ENCODE measurements around the gene ADM5.

The ADM5 gene

DNA sequence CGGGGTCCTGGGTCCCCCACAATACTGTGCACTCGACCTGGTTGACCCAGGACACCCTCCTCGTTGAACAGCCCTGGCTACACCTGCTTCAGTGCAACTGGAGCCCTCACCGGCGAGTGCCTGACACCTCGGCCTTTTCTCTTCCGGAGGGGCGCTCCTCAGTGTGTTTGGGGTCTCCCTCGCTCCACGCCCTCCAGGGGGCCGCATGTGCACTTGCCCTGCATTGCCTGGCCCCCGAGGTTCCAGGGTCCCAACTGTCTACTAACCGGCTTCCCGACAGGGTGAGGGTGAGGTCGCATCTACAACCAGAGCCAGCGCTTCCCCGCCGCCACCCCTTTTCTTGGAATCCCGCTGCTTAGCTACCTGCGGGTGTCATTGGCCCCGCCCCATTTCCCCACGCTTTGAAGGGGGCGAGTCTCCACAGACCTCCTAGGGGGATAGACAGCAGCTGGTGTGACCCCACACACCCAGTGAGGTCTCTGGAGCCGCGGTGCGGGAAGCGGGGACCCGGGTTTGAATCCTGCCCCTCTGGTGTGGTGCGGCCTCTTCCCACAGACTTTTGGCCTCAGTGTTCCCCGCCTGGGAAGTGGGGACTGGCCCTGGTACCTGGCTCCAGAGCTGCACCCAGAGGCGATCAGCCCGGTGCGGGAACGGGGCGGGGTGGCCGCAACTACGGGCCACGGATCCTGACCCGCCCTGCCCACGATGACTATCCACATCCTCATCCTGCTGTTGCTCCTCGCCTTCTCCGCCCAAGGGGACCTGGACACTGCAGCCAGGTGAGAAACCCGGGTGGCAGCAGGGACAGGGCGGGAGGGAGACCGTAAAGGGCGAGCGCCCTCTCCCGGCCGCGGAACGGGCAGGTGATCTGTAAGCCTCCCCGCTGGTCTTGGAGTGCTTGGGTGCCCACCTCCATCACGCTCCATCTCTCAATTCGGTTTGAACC lies at the start of gene ADM5:
TSS of gene ADM5 (plus strand) at position 462 of the 946 bp plus-strand sequence. CDS start at position 706, 244 bp downstream.
- no peak for DNase-seq (ENCODE audit: low read depth in 2 of 2)

DNA sequence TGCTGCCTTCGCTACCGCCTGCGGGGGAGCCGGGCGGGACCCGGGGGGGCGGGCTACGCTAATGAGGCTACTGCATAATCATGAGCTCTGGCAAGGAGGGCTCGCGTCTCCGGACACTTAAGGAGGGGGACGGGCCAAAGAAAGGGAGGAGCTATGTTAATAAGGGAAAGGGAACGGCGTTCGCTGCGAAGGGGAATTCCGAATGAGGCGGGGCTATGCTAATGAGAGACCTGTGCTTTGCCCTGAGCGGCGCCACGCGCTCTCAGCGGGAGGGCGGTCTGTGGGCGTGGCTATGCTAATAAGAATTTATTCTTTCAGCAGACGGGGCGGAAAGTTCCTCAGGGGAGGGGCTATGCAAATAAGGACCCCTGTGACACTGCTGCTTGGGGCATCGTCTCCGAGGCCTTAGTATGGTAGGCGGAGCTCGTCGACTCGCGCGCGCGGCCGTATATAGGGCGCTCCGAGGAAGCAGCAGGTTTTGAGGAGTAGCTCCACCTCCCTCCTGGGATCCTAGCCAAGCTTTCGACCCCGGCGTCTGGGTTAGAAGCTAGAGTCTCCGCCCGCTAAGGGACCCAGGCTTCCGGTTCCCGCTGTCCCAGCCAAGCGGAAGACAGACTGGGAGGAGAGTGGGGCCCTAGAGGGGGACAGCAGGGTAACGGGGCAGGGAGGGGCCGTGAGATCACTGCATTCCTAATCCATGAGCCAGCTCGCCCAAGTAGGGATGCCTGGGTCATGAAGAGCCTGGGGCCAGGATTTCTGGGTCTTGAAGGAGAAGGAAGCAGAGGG lies 49.1 kb upstream of the ADM5 start, which contains the start of gene RRAS:
TSS of gene RRAS (minus strand) at position 31 of the 786 bp plus-strand sequence. CDS start 45 bp downstream, outside the sequence.
- DNase-seq (ENCODE audit: low read depth in 2 of 2), result peak; percentile 100

- DNase-seq (ENCODE audit: low read depth in 2 of 2), result peak; percentile 98
Measured at GRCh38 chr19:49641688-49642491, 47.5 kb upstream of the ADM5 start, which contains the start of gene SCAF1. Gene SCAF1 (plus strand): TSS chr19:49642209. CDS start chr19:49645027, 2,818 bp downstream.

- no peak for DNase-seq (ENCODE audit: low read depth in 2 of 2)
Measured at GRCh38 chr19:49642492-49643035, 46.8 kb upstream of the ADM5 start.

DNA sequence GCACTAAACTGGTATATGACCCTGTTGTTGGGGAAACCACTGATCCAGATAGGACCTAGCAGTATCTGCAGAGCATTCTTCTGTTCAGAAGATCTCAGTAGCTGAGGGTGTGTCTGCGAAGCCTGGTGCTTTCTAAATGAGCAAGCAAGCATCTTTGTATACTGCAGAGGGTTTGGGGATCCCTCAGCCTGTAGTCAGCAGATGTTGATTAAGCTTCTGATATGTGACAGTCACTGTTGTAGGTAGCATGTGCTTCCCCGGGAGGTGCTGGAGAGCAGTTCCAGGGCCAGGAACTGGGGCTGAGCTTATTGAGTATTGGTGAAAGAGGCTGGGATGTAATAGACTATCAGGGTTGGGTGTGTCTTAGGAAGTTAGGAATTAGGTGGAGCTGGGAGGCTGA lies 45.9 kb upstream of the ADM5 start:
- no peak for DNase-seq (ENCODE audit: low read depth in 2 of 2)

GRCh38 chr19:49645592-49645991 lies 43.8 kb upstream of the ADM5 start:
- no peak for DNase-seq (ENCODE audit: low read depth in 2 of 2)

DNA sequence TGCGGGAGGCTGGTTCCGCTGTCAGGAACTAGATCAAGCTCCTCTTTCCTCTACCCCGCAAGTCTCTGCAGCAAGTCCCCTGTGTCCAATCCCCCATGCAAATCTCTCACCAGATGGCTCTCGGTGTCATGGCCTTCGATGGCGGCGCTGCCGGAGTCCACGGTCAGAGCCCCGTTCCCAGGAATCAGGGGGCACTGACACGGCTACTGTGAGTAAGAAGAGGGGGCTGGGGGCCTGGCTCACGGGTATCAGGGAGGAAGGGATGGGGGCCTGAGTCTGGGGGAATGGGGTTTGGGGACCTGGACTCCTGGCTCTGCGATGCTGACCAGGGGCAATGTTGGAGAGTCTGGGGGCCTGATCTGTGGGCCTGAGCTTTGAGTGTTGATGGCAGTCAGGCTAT lies 43.4 kb upstream of the ADM5 start:
- no peak for DNase-seq (ENCODE audit: low read depth in 2 of 2)

DNA sequence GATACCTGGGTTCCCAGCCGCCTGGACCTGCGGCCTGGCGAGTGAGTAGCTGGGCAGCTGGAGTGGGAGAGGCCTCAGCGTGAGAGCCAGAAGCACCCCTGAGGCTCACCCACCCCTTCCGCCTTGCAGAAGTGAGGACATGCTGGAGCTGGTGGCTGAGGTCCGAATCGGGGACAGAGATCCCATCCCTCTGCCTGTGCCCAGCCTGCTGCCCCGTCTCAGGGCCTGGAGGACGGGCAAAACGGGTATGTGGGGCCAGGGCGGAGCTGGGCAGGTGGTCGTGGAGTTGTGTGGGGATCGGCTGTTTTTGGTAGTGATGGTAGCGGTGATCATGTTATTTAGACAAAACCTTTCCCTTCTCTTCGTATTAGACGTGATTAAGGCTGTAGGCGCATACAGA lies 42.8 kb upstream of the ADM5 start:
- DNase-seq (ENCODE audit: low read depth in 2 of 2), result no peak

GRCh38 chr19:49651029-49651819 lies 38.2 kb upstream of the ADM5 start:
- DNase-seq (ENCODE audit: low read depth in 2 of 2), result no peak

DNA sequence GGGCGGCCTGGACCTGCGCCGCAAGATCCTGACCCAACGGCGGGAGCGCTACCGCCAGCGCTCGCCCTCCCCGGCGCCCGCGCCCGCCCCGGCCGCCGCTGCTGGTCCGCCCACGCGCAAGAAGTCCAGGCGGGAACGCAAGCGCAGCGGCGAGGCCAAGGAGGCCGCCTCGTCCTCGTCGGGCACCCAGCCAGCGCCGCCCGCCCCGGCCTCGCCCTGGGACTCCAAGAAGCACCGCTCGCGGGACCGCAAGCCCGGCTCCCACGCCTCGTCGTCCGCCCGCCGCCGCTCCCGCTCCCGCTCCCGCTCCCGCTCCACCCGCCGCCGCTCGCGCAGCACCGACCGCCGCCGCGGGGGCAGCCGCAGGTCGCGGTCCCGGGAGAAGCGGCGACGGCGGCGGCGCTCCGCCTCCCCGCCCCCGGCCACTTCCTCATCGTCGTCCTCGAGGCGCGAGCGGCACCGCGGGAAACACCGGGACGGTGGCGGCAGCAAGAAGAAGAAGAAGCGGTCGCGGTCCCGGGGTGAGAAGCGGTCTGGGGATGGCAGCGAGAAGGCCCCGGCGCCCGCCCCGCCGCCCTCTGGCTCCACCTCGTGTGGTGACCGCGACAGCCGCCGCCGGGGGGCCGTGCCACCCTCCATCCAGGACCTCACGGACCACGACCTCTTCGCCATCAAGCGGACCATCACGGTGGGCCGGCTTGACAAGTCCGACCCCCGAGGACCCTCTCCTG lies 37.4 kb upstream of the ADM5 start:
- no peak for DNase-seq (ENCODE audit: low read depth in 2 of 2)

- DNase-seq (ENCODE audit: low read depth in 2 of 2), result no peak
Measured at GRCh38 chr19:49652551-49653465, 36.6 kb upstream of the ADM5 start.

DNA sequence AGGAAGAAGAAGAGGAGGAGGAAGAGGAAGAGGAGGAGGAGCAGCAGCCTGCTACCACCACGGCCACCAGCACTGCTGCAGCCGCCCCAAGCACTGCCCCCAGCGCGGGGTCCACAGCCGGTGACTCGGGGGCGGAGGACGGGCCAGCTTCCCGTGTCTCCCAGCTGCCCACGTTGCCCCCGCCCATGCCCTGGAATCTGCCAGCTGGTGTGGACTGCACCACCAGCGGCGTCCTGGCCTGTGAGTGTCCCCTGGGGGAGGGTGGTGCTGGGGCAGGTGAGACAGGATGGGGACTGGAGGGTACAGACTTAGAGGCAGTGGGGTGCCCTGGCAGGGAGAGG lies 36.0 kb upstream of the ADM5 start:
- DNase-seq (ENCODE audit: low read depth in 2 of 2), result no peak

DNA sequence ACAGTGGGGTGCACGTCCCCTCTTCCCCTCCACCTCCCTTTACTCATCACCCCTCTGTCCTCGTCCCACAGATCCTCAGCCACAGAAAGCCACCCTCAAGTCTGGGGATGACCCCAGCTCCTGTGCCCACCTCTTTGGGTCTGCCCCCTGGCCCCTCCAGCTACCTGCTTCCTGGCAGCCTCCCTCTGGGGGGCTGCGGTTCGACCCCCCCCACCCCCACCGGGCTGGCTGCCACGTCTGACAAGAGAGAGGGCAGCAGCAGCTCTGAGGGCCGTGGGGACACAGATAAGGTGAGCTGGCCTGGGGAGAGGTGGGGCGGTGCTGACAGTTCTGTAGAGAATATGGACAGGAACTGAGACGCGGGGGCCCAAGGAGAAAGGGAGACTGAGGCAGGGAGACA lies 34.8 kb upstream of the ADM5 start:
- no peak for DNase-seq (ENCODE audit: low read depth in 2 of 2)

DNA sequence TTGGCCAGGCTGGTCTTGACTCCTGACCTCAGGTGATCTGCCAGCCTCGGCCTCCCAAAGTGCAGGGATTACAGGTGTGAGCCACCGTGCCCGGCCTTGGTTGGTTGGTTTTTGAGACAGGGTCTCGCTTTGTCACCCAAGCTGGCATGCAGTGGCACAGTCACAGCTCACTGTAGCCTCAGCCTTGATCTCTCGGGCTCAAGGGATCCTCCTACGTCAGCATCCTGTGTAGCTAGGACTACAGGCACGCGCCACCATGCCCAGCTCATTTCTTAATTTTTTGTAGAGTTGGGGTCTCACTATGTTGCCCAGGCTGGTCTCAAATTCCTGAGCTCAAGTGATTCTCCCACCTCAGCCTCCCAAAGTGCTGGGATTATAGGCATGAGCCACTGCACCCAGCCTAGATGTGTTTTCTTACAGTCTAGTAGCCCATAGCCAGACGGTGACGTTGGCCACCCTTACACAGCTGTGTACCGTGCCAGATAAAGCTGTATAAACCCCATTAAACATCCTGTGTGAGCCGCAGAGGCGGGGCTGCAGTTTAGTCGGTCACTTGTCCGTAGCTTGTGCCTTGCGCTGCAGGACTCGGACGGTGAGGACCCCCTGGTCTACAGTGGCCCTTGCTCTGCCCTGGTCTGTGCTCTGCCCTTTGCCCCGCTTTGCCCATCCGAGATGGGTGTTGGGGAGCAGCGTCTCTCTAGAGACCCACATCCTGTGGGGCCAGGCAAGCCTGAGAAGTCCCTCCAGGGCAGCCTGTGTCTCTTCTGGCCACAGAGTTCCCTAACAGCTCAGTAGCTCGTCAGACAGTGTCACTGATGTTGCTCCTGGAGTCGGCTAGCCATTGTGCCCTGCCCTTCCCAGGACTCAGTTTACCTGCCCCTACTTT lies 33.6 kb upstream of the ADM5 start:
- no peak for DNase-seq (ENCODE audit: low read depth in 2 of 2)

DNA sequence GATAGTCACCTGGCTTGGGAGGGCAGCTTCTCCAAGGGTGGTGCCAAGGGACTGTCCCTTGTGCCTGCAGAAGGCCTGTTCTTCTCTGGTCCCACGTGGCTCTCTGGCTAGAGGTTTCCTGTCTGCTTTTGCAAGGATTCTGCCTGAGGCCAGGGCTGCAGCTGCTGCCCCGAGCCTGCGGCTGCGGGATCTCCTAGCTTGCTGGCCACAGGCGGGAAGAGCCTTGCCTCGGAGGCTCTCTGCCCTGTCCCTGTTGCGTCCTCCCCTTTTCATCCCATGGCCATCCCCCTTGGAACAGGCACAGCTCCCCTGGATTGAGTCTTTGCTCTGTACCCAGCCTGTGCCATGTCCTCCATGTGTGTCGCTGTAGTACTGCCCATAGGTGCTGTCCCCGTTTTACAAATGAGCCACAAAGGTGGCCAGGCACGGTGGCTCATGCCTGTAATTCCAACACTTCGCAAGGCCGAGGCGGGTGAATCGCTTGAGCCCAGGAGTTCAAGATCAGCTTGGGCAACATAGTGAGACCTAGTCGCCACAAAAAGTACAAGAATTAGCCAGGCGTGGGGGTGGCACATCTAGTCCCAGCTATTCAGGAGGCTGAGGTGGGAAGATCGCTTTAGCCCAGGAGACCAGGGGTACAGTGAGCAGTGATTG lies 32.8 kb upstream of the ADM5 start:
- no peak for DNase-seq (ENCODE audit: low read depth in 2 of 2)

- no peak for DNase-seq (ENCODE audit: low read depth in 2 of 2)
Measured at GRCh38 chr19:49657493-49658138, 31.8 kb upstream of the ADM5 start.

DNA sequence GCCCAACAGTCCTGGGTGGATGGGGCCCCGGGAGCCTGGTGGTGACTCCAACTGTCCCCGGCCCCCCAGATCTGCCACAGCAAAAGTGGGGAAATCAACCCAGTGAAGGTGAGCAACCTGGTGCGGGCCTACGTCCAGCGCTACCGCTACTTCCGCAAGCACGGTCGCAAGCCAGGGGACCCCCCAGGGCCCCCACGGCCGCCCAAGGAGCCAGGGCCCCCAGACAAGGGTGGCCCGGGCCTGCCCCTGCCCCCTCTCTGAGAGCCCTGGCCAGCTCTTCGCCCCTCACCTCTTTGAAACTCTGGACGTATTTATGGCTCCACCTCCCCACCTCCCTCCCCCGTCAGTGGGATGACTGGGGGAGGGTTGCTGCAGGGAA lies 31.3 kb upstream of the ADM5 start:
- no peak for DNase-seq (ENCODE audit: low read depth in 2 of 2)

Data from activated CD8-positive, alpha-beta memory T cell treated with anti-CD3 and anti-CD28 coated beads for 4 hours (primary cell).